Islet precursor cell (in vitro differentiated cells): Measurements from ENCODE around the gene POU3F1.
A peak's percentile ranks its signal among the peaks of the same experiment; 100 is the strongest.

ENCODE experiments used
- DNase-seq: peaks from one replicate; pipeline ENCODE4 v3.0.0-alpha.2; 2018

Gene POU3F1

GRCh38 chr1:38003261-38004250, 43.0 kb downstream of the POU3F1 start:
- DNase-seq, result no peak

- DNase-seq, result peak; percentile 90
These were observed 45.8 kb downstream of the POU3F1 start for GRCh38 chr1:38000529-38001455.

GRCh38 chr1:38000233-38000528, 46.4 kb downstream of the POU3F1 start:
- no peak for DNase-seq

GRCh38 chr1:37999430-38000232, 47.0 kb downstream of the POU3F1 start:
- peak; percentile 93 for DNase-seq

- DNase-seq, result no peak
These were observed 47.6 kb downstream of the POU3F1 start for GRCh38 chr1:37998913-37999429.

- no peak for DNase-seq
These were observed 48.3 kb downstream of the POU3F1 start for GRCh38 chr1:37998089-37998808.

- no peak for DNase-seq
These were observed 49.1 kb downstream of the POU3F1 start for GRCh38 chr1:37997256-37998088.

GRCh38 chr1:37995751-37996345, 50.7 kb downstream of the POU3F1 start:
- DNase-seq, result peak; percentile 64

GRCh38 chr1:37994886-37995566, 51.6 kb downstream of the POU3F1 start:
- DNase-seq, result no peak
